ENCODE measurements around the gene SUGP1.

Gene SUGP1

GRCh38 chr19:19304186-19304965 is 15.9 kb downstream of the SUGP1 start:
- no peak for DNase-seq (ENCODE audit: low read depth in 1 of 2, low spot score in 1 of 2)

GRCh38 chr19:19303411-19303810 is 16.9 kb downstream of the SUGP1 start:
- no peak for DNase-seq (ENCODE audit: low read depth in 1 of 2, low spot score in 1 of 2)

- DNase-seq (ENCODE audit: low read depth in 1 of 2, low spot score in 1 of 2) = no peak
These were observed 19.7 kb downstream of the SUGP1 start for GRCh38 chr19:19300613-19301012.

GRCh38 chr19:19297759-19298158 is 22.6 kb downstream of the SUGP1 start:
- no peak for DNase-seq (ENCODE audit: low read depth in 1 of 2, low spot score in 1 of 2)

GRCh38 chr19:19296953-19297689 is 23.2 kb downstream of the SUGP1 start:
- DNase-seq (ENCODE audit: low read depth in 1 of 2, low spot score in 1 of 2) = no peak

GRCh38 chr19:19294914-19295313 is 25.4 kb downstream of the SUGP1 start:
- DNase-seq (ENCODE audit: low read depth in 1 of 2, low spot score in 1 of 2) = no peak

- no peak for DNase-seq (ENCODE audit: low read depth in 1 of 2, low spot score in 1 of 2)
These were observed 27.7 kb downstream of the SUGP1 start for GRCh38 chr19:19292607-19293006.

- DNase-seq (ENCODE audit: low read depth in 1 of 2, low spot score in 1 of 2) = no peak
These were observed 34.6 kb downstream of the SUGP1 start for GRCh38 chr19:19285686-19286085.

GRCh38 chr19:19280561-19280960 is 39.7 kb downstream of the SUGP1 start:
- no peak for DNase-seq (ENCODE audit: low read depth in 1 of 2, low spot score in 1 of 2)

- DNase-seq (ENCODE audit: low read depth in 1 of 2, low spot score in 1 of 2) = no peak
These were observed 40.5 kb downstream of the SUGP1 start for GRCh38 chr19:19279853-19280252.

GRCh38 chr19:19279062-19279612 is 41.2 kb downstream of the SUGP1 start:
- no peak for DNase-seq (ENCODE audit: low read depth in 1 of 2, low spot score in 1 of 2)

- DNase-seq (ENCODE audit: low read depth in 1 of 2, low spot score in 1 of 2) = no peak
These were observed 42.0 kb downstream of the SUGP1 start for GRCh38 chr19:19278315-19278714.

GRCh38 chr19:19276851-19277250 is 43.5 kb downstream of the SUGP1 start:
- DNase-seq (ENCODE audit: low read depth in 1 of 2, low spot score in 1 of 2) = no peak

GRCh38 chr19:19276386-19276785 is 43.9 kb downstream of the SUGP1 start:
- no peak for DNase-seq (ENCODE audit: low read depth in 1 of 2, low spot score in 1 of 2)

GRCh38 chr19:19274716-19275565 is 45.4 kb downstream of the SUGP1 start:
- no peak for DNase-seq (ENCODE audit: low read depth in 1 of 2, low spot score in 1 of 2)

GRCh38 chr19:19274146-19274545 is 46.2 kb downstream of the SUGP1 start:
- no peak for DNase-seq (ENCODE audit: low read depth in 1 of 2, low spot score in 1 of 2)

- no peak for DNase-seq (ENCODE audit: low read depth in 1 of 2, low spot score in 1 of 2)
These were observed 48.3 kb downstream of the SUGP1 start for GRCh38 chr19:19271828-19272599.

GRCh38 chr19:19270749-19271571 is 49.3 kb downstream of the SUGP1 start:
- no peak for DNase-seq (ENCODE audit: low read depth in 1 of 2, low spot score in 1 of 2)

- DNase-seq (ENCODE audit: low read depth in 1 of 2, low spot score in 1 of 2) = no peak
These were observed 50.2 kb downstream of the SUGP1 start for GRCh38 chr19:19269952-19270694.
